Type B pancreatic cell (in vitro differentiated cells): Measurements from ENCODE around the gene DDX31. TPM values are rescaled to one million over a fixed set of nuclear protein-coding genes. Genes with fewer than 3 reads are reported as not detected.

Source experiments
- DNase-seq: peaks from one replicate; pipeline ENCODE4 v3.0.0; 2021; ENCODE audit warnings: mixed read lengths; ENCODE audit not compliant: unreplicated experiment; ENCODE audit errors: extremely low spot score
- H3K27ac Mint-ChIP-seq: 2 replicates; pipeline ENCODE4 v1.8.0; 2021; ENCODE audit warnings: mild to moderate bottlenecking, mixed read lengths
- H3K27me3 Mint-ChIP-seq: 2 replicates; pipeline ENCODE4 v1.8.0; 2021; ENCODE audit warnings: mixed read lengths
- H3K36me3 Mint-ChIP-seq: 2 replicates; pipeline ENCODE4 v1.8.0; 2021; ENCODE audit warnings: mixed read lengths
- H3K4me1 Mint-ChIP-seq: one replicate; pipeline ENCODE4 v1.8.0; 2021; ENCODE audit warnings: mixed read lengths; ENCODE audit not compliant: unreplicated experiment
- H3K4me3 Mint-ChIP-seq: 2 replicates; pipeline ENCODE4 v1.8.0; 2021; ENCODE audit warnings: mild to moderate bottlenecking, mixed read lengths
- H3K9me3 Mint-ChIP-seq: 2 replicates; pipeline ENCODE4 v1.8.0; 2021; ENCODE audit warnings: mixed read lengths
- total RNA-seq: library from RNA; stranded (reverse); gene quantifications from 2 replicates; pipeline ENCODE4 v1.2.1, GENCODE V29; 2021; ENCODE audit warnings: low replicate concordance
- TF ChIP-seq, protein P1 (sequence below): fragments of 200-600 bp; sonication (generic); conservative IDR thresholded peaks from 2 replicates; pipeline ENCODE4 v1.5.0; 2021; ENCODE audit warnings: antibody characterized with exemption, mild to moderate bottlenecking

DDX31 gene
- total RNA-seq, 1 donor from 2014 or later = 19.6 TPM

DNA sequence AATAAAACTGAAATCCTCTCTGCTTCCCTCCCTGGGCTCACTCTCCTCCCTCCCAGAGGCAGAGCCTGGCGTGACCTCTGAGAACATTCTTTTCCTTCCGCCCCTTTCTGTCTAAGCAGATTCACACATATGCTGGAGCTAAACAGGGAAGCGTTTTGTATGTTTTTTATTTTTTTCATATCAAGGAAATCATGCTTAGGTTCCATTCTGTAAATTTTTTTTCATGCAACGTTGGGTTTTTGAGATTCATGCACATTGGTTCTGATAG is 107.5 kb downstream of the DDX31 start:
- Mint-ChIP-seq H3K4me3 (no peak overlapping the region), H3K27me3 (peaks cover 64% of the 10 kb centered on the region), H3K4me1 (peaks cover 12% of the 10 kb centered on the region), H3K9me3 (peaks cover 6% of the 10 kb centered on the region), H3K36me3 (no peaks in the 10 kb centered on the region), H3K27ac (no peak overlapping the region)
- no peak for DNase-seq
- TF ChIP-seq, protein P1, sequence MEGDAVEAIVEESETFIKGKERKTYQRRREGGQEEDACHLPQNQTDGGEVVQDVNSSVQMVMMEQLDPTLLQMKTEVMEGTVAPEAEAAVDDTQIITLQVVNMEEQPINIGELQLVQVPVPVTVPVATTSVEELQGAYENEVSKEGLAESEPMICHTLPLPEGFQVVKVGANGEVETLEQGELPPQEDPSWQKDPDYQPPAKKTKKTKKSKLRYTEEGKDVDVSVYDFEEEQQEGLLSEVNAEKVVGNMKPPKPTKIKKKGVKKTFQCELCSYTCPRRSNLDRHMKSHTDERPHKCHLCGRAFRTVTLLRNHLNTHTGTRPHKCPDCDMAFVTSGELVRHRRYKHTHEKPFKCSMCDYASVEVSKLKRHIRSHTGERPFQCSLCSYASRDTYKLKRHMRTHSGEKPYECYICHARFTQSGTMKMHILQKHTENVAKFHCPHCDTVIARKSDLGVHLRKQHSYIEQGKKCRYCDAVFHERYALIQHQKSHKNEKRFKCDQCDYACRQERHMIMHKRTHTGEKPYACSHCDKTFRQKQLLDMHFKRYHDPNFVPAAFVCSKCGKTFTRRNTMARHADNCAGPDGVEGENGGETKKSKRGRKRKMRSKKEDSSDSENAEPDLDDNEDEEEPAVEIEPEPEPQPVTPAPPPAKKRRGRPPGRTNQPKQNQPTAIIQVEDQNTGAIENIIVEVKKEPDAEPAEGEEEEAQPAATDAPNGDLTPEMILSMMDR = no peak

DNA sequence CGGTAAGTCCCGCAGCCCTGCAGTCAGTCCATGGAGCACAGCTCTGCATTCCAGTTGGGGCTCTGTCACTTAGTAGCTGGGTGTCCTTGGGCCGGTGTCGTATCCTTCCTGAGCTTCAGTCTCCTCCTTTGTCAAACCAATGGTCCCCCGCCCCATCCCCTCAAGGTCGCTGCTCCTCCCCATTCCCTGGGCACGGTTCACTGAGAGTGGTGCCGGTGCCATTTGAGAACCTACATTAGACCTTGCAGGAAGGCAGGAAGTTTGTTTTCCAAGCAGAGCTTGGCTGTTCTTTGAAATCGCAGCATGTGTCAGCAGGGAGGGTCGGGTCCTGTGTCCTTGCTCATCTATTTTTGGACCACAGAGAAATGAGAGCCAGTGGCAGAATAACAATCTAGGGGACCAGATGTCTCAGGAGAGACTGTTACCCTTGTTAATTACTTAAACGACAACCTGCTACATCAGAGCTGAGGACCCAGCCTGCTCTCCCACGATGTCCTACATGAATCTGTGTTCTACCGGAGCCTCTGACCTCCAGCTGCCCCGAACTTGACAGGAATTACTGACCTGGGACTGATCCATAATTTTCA is 109.1 kb downstream of the DDX31 start:
- H3K4me1 Mint-ChIP-seq = peaks cover 16% of the 10 kb centered on the region
- H3K36me3 Mint-ChIP-seq = no peaks in the 10 kb centered on the region
- H3K4me3 Mint-ChIP-seq = no peak overlapping the region
- H3K9me3 Mint-ChIP-seq = peaks cover 6% of the 10 kb centered on the region
- TF ChIP-seq, protein P1 = no peak
- H3K27me3 Mint-ChIP-seq = peaks cover 67% of the 10 kb centered on the region
- DNase-seq = no peak
- no peak overlapping the region for H3K27ac Mint-ChIP-seq

DNA sequence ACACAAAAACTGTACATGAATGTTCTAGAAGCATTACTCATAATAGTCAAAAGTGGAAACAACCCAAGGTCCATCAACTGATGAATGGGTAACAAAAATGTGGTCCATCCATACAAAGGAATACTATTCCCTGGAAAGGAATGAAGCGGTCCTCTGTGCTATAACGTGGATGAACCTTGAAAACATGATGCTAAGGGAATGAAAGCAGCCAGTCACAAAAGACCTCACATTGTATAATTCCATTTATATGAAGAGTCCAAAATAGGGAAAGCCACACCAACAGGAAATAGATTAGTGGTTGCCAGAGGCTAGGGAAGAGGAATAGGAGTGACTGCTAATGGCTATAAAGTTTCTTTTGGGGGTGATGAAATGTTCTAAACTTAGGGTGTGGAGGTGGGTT is 110.1 kb downstream of the DDX31 start:
- Mint-ChIP-seq H3K9me3 (peaks cover 6% of the 10 kb centered on the region), H3K27ac (no peak overlapping the region), H3K27me3 (peaks cover 71% of the 10 kb centered on the region), H3K36me3 (no peaks in the 10 kb centered on the region), H3K4me3 (no peak overlapping the region), H3K4me1 (peaks cover 19% of the 10 kb centered on the region)
- TF ChIP-seq, protein P1 = no peak
- DNase-seq = no peak

DNA sequence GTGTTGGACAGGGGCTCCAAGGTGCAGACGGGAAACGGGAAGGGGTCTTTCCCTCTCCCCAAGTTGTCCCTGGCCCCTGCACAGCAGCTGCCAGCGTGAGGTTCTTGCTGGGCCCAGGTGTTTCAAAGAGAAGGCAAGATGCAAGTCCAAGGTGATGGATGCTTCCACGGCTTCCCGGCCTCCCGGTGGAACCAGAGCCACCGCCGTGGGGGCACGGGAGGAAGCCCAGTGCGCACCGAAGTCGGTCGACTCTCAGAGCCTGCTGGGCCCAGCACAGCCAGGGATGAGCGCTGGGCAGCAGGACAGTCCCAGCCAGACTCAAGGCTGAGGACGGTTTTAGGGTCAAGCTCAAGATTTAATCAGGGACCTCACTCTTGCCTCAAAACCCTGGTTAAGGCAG is 112.6 kb downstream of the DDX31 start:
- H3K27me3 Mint-ChIP-seq = peaks cover 66% of the 10 kb centered on the region
- H3K36me3 Mint-ChIP-seq = no peaks in the 10 kb centered on the region
- H3K9me3 Mint-ChIP-seq = peaks cover 6% of the 10 kb centered on the region
- TF ChIP-seq, protein P1 = no peak
- DNase-seq = no peak
- H3K4me1 Mint-ChIP-seq = peaks cover 16% of the 10 kb centered on the region
- H3K27ac Mint-ChIP-seq = no peak overlapping the region
- no peak overlapping the region for H3K4me3 Mint-ChIP-seq

DNA sequence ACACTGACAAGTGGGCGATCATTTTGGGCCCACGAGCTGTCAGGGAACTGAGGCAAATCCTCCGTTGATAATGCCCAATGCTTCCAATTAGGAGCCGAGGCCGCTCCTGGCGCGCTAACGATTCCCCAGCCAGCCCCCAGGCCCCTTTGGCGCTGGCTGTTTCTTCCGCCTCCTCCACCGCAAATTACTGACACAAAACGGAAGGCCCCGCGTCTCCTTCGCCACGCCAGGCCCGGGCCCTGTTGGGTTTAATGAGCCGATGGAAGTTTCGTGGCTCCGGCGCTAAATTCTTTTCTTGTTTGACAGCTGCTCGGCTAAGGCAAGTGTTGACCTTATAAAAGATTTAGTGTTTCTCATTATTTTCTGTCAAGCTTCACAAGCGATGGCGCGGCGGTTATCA is 113.1 kb downstream of the DDX31 start:
- H3K4me3 Mint-ChIP-seq = no peak overlapping the region

More for the DNA sequence above, 113.1 kb downstream of the DDX31 start:
- H3K27me3 Mint-ChIP-seq = peaks cover 62% of the 10 kb centered on the region
- peaks cover 15% of the 10 kb centered on the region for H3K4me1 Mint-ChIP-seq
- H3K36me3 Mint-ChIP-seq = no peaks in the 10 kb centered on the region
- H3K9me3 Mint-ChIP-seq = peaks cover 6% of the 10 kb centered on the region
- TF ChIP-seq, protein P1 = no peak
- no peak overlapping the region for H3K27ac Mint-ChIP-seq
- no peak for DNase-seq
